Stimulated activated CD4-positive, alpha-beta T cell treated with anti-CD3 and anti-CD28 coated beads, Interleukin-1b, Interleukin-23, amount 100 ng/mL, for 1 hour (primary cell): Measurements from ENCODE around the gene CLN3.
"Not testable (repeated sequence)": the region's sequence is repeated elsewhere in the genome, so short reads cannot be mapped to it uniquely, and the experiment has no call there.

Experiments
- DNase-seq, 2 donors: peaks; one replicate each; pipeline ENCODE4 v3.0.0-alpha.2; 2020; ENCODE audit warnings: low read depth in 2 of 2

The CLN3 gene

GRCh38 chr16:28513484-28514181 is 21.8 kb upstream of the CLN3 start:
- DNase-seq = no peak

GRCh38 chr16:28511801-28512789 is 20.2 kb upstream of the CLN3 start:
- no peak for DNase-seq

GRCh38 chr16:28511031-28511430 is 19.2 kb upstream of the CLN3 start:
- DNase-seq = no peak

GRCh38 chr16:28505489-28506137 is 13.7 kb upstream of the CLN3 start:
- no peak for DNase-seq

GRCh38 chr16:28504707-28505404 is 13.0 kb upstream of the CLN3 start:
- no peak for DNase-seq

- DNase-seq = no peak
These were observed 11.8 kb upstream of the CLN3 start for GRCh38 chr16:28503470-28504259.

GRCh38 chr16:28502290-28502689 is 10.4 kb upstream of the CLN3 start:
- DNase-seq = no peak

GRCh38 chr16:28501258-28502232 is 9.7 kb upstream of the CLN3 start:
- DNase-seq = no peak

- not testable (repeated sequence) for DNase-seq
These were observed 8.8 kb upstream of the CLN3 start for GRCh38 chr16:28500476-28501180.

GRCh38 chr16:28499854-28500253 is 8.0 kb upstream of the CLN3 start:
- DNase-seq = no peak

GRCh38 chr16:28498666-28499381 is 7.0 kb upstream of the CLN3 start:
- DNase-seq = no peak

GRCh38 chr16:28497861-28498599 is 6.2 kb upstream of the CLN3 start:
- DNase-seq = no peak

GRCh38 chr16:28497386-28497785 is 5.5 kb upstream of the CLN3 start:
- no peak for DNase-seq

GRCh38 chr16:28496844-28497243 is 5.0 kb upstream of the CLN3 start:
- DNase-seq = no peak

- DNase-seq = no peak
These were observed 4.2 kb upstream of the CLN3 start for GRCh38 chr16:28495795-28496749.

GRCh38 chr16:28495098-28495793 is 3.4 kb upstream of the CLN3 start:
- no peak for DNase-seq
